Vagina (tissue), 2 donors: ENCODE measurements around the gene UBTD1.

Experiments used
- POLR2A ChIP-seq, 2 donors: fragments of 450-650 bp; IDR thresholded peaks; one replicate each; pipeline ENCODE4 v1.6.1; 2017; ENCODE audit warnings: antibody characterized with exemption in 2 of 2, mild to moderate bottlenecking in 2 of 2, moderate library complexity in 2 of 2
- POLR2AphosphoS5 ChIP-seq, 2 donors: sonication (generic); formaldehyde crosslinking; IDR thresholded peaks; one replicate each; pipeline ENCODE4 v1.9.0; 2017; ENCODE audit warnings: antibody characterized with exemption in 2 of 2, mild to moderate bottlenecking in 2 of 2, low read depth in 1 of 2; ENCODE audit not compliant: insufficient read depth in 1 of 2
- TF ChIP-seq, protein P1 (sequence below), 3 experiments: fragments of 450-650 bp in 2 of 3; fragments of 200-600 bp in 1 of 3; sonication (generic) in 1 of 3; IDR thresholded peaks; one replicate each; pipeline ENCODE4 v1.5.1; 2017 to 2019; ENCODE audit warnings: antibody characterized with exemption in 3 of 3, mild to moderate bottlenecking in 2 of 3, moderate library complexity in 2 of 3

DNA sequence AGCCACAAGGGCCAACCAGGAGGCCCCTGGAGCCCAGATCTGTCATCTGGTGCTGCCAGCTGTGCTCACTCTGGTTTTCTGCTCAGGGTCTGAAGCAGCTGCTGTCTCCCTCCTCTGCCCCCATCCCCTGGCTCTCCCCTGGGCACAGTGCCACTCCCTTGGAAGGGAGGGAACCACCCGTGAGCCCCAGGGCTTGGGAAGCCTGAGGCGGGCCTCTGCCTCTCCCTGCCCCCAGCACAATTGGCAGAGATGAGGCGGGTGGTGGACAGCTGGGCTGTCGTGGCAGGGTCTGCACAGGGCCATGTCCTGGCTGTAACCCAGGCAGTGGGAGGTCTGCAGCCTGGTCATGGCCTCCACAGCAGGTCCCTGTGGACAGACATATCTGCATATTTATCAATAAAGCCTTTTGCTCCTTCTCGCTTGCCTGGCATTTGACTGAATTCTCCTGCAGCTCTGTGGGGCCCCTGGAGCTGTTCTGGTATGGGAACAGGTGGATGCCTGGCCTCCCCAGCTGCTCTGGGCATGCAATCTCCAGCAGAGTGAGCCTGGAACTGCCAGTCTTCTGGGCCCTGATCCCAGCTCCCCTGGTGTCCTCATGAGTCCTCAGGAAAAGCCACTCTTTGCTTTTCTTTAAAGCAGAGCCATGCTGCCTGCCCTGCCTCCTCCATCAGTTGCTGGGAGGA lies 72.2 kb downstream of the UBTD1 start:
- TF ChIP-seq, protein P1, sequence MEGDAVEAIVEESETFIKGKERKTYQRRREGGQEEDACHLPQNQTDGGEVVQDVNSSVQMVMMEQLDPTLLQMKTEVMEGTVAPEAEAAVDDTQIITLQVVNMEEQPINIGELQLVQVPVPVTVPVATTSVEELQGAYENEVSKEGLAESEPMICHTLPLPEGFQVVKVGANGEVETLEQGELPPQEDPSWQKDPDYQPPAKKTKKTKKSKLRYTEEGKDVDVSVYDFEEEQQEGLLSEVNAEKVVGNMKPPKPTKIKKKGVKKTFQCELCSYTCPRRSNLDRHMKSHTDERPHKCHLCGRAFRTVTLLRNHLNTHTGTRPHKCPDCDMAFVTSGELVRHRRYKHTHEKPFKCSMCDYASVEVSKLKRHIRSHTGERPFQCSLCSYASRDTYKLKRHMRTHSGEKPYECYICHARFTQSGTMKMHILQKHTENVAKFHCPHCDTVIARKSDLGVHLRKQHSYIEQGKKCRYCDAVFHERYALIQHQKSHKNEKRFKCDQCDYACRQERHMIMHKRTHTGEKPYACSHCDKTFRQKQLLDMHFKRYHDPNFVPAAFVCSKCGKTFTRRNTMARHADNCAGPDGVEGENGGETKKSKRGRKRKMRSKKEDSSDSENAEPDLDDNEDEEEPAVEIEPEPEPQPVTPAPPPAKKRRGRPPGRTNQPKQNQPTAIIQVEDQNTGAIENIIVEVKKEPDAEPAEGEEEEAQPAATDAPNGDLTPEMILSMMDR (IDR thresholded peaks at IDR 0.05), result no peak
- TF ChIP-seq POLR2AphosphoS5 (IDR thresholded peaks at IDR 0.05; ENCODE audit: insufficient read depth in 1 of 2, low read depth in 1 of 2), result no peak
- no peak for TF ChIP-seq POLR2A (IDR thresholded peaks at IDR 0.05)
